ENCODE data around the gene RCOR2. TPM values are rescaled to one million over a fixed set of nuclear protein-coding genes. Genes with fewer than 3 reads are reported as not detected.

RCOR2 gene
- total RNA-seq, 1 experiment from 2014 or later: 77.4 TPM

DNA sequence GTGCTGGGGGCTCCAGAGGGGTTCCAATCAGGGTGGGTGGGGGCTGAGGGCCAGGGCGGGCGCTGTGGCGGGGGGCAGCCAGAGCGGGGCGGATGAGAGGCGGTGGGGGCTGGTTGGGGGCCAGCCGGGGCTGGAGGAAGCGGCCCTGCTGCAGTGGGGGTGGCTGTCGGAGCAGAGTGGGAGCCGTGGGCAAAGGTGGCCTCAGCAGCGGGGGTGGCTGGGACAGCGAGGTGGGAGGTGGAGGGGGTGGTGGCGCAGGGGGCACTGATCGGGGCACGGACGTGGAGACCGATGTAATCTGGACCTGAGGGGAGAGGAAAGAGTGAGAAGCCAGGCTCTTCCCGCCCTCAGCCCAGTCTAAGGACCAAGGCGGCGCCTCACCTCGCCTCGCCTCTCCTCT lies 5.1 kb downstream of the RCOR2 start:
- Mint-ChIP-seq H3K36me3 (peaks cover 18% of the 10 kb centered on the region), H3K4me1 (peaks cover 49% of the 10 kb centered on the region), H3K4me3 (no peak overlapping the region), H3K27ac (no peak overlapping the region), H3K9me3 (no peaks in the 10 kb centered on the region), H3K27me3 (ENCODE audit: low read depth) (no peaks in the 10 kb centered on the region)
- no peak for ATAC-seq
- TF ChIP-seq SP1 (CRISPR knock-in tag; conservative IDR thresholded peaks at IDR 0.05) (no peak), RORB (CRISPR knock-in tag; IDR thresholded peaks at IDR 0.05) (no peak), MXD4 (CRISPR knock-in tag; IDR thresholded peaks at IDR 0.05; ENCODE audit: borderline replicate concordance) (no peak), ZNF423 (CRISPR knock-in tag; IDR thresholded peaks at IDR 0.05) (no peak), OVOL2 (CRISPR knock-in tag; IDR thresholded peaks at IDR 0.05; ENCODE audit: borderline replicate concordance) (no peak)
- TF ChIP-seq, protein P1, sequence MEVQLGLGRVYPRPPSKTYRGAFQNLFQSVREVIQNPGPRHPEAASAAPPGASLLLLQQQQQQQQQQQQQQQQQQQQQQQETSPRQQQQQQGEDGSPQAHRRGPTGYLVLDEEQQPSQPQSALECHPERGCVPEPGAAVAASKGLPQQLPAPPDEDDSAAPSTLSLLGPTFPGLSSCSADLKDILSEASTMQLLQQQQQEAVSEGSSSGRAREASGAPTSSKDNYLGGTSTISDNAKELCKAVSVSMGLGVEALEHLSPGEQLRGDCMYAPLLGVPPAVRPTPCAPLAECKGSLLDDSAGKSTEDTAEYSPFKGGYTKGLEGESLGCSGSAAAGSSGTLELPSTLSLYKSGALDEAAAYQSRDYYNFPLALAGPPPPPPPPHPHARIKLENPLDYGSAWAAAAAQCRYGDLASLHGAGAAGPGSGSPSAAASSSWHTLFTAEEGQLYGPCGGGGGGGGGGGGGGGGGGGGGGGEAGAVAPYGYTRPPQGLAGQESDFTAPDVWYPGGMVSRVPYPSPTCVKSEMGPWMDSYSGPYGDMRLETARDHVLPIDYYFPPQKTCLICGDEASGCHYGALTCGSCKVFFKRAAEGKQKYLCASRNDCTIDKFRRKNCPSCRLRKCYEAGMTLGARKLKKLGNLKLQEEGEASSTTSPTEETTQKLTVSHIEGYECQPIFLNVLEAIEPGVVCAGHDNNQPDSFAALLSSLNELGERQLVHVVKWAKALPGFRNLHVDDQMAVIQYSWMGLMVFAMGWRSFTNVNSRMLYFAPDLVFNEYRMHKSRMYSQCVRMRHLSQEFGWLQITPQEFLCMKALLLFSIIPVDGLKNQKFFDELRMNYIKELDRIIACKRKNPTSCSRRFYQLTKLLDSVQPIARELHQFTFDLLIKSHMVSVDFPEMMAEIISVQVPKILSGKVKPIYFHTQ (CRISPR knock-in tag; IDR thresholded peaks at IDR 0.05): no peak
- TF ChIP-seq, protein P2, sequence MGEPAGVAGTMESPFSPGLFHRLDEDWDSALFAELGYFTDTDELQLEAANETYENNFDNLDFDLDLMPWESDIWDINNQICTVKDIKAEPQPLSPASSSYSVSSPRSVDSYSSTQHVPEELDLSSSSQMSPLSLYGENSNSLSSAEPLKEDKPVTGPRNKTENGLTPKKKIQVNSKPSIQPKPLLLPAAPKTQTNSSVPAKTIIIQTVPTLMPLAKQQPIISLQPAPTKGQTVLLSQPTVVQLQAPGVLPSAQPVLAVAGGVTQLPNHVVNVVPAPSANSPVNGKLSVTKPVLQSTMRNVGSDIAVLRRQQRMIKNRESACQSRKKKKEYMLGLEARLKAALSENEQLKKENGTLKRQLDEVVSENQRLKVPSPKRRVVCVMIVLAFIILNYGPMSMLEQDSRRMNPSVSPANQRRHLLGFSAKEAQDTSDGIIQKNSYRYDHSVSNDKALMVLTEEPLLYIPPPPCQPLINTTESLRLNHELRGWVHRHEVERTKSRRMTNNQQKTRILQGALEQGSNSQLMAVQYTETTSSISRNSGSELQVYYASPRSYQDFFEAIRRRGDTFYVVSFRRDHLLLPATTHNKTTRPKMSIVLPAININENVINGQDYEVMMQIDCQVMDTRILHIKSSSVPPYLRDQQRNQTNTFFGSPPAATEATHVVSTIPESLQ (CRISPR knock-in tag; IDR thresholded peaks at IDR 0.05): no peak
- POLR2A ChIA-PET: interaction anchor here (1.6 kb wide), 1 partner anchor 8 kb away, joined by 6 read pairs; no protein-coding TSS in a partner anchor
- CTCF ChIA-PET: interaction anchor here (1.0 to 6.5 kb wide), 3 partner anchors 9 to 33 kb away, joined by 3 to 56 read pairs (median 48); no protein-coding TSS in a partner anchor
- no peak for DNase-seq (ENCODE audit: low spot score)

DNA sequence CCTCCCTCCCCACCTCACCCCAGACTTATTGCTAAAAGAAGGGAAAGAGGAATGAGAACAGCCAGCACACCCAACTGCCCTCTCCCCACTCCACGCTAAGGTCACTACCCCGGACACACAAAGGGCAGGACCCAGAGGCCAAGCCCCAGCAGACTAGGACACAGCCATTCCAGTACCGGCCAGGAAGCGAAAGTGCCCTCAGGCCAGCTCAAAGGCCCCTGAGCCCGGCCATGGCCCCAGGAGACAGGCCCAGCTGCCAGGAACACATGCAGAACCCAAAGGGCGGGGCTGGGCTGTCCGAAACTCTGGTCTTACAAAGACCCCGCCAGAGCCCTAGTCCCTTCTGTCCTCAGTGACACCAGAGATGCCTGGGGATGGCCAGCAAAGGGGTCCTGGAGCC lies 5.5 kb downstream of the RCOR2 start:
- peak overlapping the region; percentile 53; the same call in 1 of the 2 replicates for H3K27ac Mint-ChIP-seq
- H3K36me3 Mint-ChIP-seq: peaks cover 18% of the 10 kb centered on the region
- DNase-seq (ENCODE audit: low spot score) (no peak), ATAC-seq (no peak)
- ChIA-PET POLR2A (interaction anchor here (0.6 to 1.6 kb wide), 3 partner anchors 8 to 1184 kb away, joined by 3 to 6 read pairs (median 3); no protein-coding TSS in a partner anchor), CTCF (interaction anchor here (0.6 to 3.4 kb wide), 8 partner anchors 9 to 144 kb away, joined by 3 to 48 read pairs (median 4); partner anchors contain the start of gene ZFTA)
- H3K27me3 Mint-ChIP-seq (ENCODE audit: low read depth): no peaks in the 10 kb centered on the region
- H3K4me3 Mint-ChIP-seq: no peak overlapping the region
- H3K4me1 Mint-ChIP-seq: peaks cover 53% of the 10 kb centered on the region
- no peaks in the 10 kb centered on the region for H3K9me3 Mint-ChIP-seq
- TF ChIP-seq, protein P3, sequence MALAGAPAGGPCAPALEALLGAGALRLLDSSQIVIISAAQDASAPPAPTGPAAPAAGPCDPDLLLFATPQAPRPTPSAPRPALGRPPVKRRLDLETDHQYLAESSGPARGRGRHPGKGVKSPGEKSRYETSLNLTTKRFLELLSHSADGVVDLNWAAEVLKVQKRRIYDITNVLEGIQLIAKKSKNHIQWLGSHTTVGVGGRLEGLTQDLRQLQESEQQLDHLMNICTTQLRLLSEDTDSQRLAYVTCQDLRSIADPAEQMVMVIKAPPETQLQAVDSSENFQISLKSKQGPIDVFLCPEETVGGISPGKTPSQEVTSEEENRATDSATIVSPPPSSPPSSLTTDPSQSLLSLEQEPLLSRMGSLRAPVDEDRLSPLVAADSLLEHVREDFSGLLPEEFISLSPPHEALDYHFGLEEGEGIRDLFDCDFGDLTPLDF (CRISPR knock-in tag; IDR thresholded peaks at IDR 0.05): no peak
- no peak for TF ChIP-seq OVOL2 (CRISPR knock-in tag; IDR thresholded peaks at IDR 0.05; ENCODE audit: borderline replicate concordance)
- TF ChIP-seq ZNF396 (CRISPR knock-in tag; IDR thresholded peaks at IDR 0.05; ENCODE audit: borderline replicate concordance): no peak
- TF ChIP-seq NR1H2 (CRISPR knock-in tag; IDR thresholded peaks at IDR 0.05): no peak
- no peak for TF ChIP-seq GRHL2 (CRISPR knock-in tag; IDR thresholded peaks at IDR 0.05; ENCODE audit: insufficient replicate concordance, severe bottlenecking)
- TF ChIP-seq ATF1 (CRISPR knock-in tag; IDR thresholded peaks at IDR 0.05): no peak
- no peak for TF ChIP-seq NR2C2 (CRISPR knock-in tag; IDR thresholded peaks at IDR 0.05)
- no peak for TF ChIP-seq CREB1 (CRISPR knock-in tag; IDR thresholded peaks at IDR 0.05)
- TF ChIP-seq, protein P4, sequence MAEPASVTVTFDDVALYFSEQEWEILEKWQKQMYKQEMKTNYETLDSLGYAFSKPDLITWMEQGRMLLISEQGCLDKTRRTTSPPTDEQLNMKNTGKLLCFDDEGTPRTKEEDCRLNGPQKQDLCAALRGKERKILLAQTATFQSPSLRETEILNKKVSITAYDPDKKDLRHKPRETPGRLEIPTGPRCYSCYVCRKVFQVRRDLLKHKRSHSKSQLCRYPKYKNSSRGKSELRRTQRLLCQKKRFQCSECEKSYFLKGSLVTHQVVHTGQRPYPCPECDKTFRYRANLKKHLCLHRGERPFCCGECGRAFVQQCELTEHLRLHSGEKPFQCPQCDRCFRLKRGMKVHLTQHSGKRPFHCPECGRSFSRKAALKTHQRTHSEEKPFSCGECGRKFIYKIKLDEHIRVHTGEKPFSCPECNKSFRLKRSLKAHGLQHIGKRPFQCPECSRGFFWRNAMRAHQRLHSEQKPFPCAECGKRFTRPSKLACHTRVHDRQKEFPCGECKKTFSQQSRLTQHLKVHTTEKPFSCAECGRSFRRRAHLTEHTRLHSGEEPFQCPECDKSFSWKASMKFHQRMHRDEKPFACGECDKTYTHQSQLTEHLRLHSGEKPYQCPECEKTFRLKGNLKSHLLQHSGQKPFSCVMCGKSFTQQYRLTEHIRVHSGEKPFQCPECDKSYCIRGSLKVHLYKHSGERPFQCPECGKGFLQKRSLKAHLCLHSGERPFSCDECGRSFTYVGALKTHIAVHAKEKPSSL (CRISPR knock-in tag; conservative IDR thresholded peaks at IDR 0.05): no peak
- no peak for TF ChIP-seq ELF4 (CRISPR knock-in tag; IDR thresholded peaks at IDR 0.05; ENCODE audit: low read depth)
- TF ChIP-seq, protein P5, sequence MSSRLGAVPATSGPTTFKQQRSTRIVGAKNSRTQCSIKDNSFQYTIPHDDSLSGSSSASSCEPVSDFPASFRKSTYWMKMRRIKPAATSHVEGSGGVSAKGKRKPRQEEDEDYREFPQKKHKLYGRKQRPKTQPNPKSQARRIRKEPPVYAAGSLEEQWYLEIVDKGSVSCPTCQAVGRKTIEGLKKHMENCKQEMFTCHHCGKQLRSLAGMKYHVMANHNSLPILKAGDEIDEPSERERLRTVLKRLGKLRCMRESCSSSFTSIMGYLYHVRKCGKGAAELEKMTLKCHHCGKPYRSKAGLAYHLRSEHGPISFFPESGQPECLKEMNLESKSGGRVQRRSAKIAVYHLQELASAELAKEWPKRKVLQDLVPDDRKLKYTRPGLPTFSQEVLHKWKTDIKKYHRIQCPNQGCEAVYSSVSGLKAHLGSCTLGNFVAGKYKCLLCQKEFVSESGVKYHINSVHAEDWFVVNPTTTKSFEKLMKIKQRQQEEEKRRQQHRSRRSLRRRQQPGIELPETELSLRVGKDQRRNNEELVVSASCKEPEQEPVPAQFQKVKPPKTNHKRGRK (CRISPR knock-in tag; IDR thresholded peaks at IDR 0.05; ENCODE audit: borderline replicate concordance): no peak
- TF ChIP-seq HMGA2 (CRISPR knock-in tag; IDR thresholded peaks at IDR 0.05): no peak
- TF ChIP-seq IRF2 (CRISPR knock-in tag; IDR thresholded peaks at IDR 0.05; ENCODE audit: borderline replicate concordance, low read depth): no peak
- TF ChIP-seq, protein P6, sequence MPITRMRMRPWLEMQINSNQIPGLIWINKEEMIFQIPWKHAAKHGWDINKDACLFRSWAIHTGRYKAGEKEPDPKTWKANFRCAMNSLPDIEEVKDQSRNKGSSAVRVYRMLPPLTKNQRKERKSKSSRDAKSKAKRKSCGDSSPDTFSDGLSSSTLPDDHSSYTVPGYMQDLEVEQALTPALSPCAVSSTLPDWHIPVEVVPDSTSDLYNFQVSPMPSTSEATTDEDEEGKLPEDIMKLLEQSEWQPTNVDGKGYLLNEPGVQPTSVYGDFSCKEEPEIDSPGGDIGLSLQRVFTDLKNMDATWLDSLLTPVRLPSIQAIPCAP (CRISPR knock-in tag; IDR thresholded peaks at IDR 0.05): no peak
- TF ChIP-seq, protein P7, sequence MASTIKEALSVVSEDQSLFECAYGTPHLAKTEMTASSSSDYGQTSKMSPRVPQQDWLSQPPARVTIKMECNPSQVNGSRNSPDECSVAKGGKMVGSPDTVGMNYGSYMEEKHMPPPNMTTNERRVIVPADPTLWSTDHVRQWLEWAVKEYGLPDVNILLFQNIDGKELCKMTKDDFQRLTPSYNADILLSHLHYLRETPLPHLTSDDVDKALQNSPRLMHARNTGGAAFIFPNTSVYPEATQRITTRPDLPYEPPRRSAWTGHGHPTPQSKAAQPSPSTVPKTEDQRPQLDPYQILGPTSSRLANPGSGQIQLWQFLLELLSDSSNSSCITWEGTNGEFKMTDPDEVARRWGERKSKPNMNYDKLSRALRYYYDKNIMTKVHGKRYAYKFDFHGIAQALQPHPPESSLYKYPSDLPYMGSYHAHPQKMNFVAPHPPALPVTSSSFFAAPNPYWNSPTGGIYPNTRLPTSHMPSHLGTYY (CRISPR knock-in tag; IDR thresholded peaks at IDR 0.05): no peak
- no peak for TF ChIP-seq ZNF232 (CRISPR knock-in tag; IDR thresholded peaks at IDR 0.05)
- TF ChIP-seq GTF2I (CRISPR knock-in tag; conservative IDR thresholded peaks at IDR 0.05): no peak
- TF ChIP-seq ZNF317 (CRISPR knock-in tag; IDR thresholded peaks at IDR 0.05; ENCODE audit: borderline replicate concordance, low read depth): no peak
